ENCODE measurements around the gene PKD2. TPM values are rescaled to one million over a fixed set of nuclear protein-coding genes. Genes with fewer than 3 reads are reported as not detected.

The PKD2 gene
- total RNA-seq, 1 donor from 2014 or later: 119 TPM

DNA sequence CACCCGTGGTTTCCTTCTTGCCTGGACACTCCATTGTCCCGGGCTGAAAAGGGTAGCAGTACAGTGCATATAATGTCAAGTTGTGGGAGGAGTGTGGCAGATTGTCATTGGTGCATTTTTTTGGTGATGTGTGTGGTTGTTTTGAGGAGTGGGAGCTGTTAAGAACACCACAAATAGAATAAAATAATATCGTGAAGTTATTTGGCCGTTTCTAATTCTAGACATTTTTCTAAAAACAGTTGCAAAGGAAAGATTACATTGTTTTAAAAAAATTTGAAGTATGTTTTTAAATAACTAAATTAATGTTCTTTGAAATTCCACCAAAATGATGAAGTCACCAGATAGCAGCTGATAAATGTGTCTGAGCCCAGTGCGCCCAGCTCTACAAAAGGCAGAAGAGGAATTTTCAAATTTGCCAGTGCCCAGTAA, 1.3 kb downstream of the PKD2 start:
- H3K27ac ChIP-seq: peak overlapping the region; percentile 94 to 98

DNA sequence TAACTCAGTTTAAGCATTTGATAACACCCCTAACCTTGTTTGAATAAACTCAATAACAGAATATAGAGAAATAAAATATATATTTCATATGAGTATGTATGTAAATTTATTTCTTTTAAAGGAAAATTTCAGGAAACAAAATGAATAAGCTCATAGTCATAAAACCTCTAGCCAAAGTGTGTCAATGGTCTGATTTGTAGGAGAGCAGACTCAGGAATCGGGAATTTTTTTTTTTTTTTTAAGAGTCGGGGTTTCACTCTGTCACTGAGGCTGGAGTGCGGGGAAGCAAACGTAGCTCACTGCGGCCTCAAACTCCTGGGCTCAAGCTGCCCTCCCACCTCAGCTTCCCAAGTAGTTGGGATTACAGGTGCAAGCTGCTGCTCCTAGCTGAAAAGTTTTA, 2.4 kb downstream of the PKD2 start:
- intact Hi-C loops (cut with DNase I): loop anchor here (10.0 kb wide), 1 partner anchor 1075 kb away; the partner anchor contains the start of gene AFF1
- no peaks in the 10 kb centered on the region for H3K9me3 ChIP-seq
- H3K27ac ChIP-seq: peak overlapping the region; percentile 94 to 98
- no peaks in the 10 kb centered on the region for H3K36me3 ChIP-seq
- no peak for DNase-seq (ENCODE audit: low spot score in 2 of 2)
- H3K27me3 ChIP-seq: no peaks in the 10 kb centered on the region
- H3K4me3 ChIP-seq: peak overlapping the region; percentile 90 to 96
- TF ChIP-seq, protein P1, sequence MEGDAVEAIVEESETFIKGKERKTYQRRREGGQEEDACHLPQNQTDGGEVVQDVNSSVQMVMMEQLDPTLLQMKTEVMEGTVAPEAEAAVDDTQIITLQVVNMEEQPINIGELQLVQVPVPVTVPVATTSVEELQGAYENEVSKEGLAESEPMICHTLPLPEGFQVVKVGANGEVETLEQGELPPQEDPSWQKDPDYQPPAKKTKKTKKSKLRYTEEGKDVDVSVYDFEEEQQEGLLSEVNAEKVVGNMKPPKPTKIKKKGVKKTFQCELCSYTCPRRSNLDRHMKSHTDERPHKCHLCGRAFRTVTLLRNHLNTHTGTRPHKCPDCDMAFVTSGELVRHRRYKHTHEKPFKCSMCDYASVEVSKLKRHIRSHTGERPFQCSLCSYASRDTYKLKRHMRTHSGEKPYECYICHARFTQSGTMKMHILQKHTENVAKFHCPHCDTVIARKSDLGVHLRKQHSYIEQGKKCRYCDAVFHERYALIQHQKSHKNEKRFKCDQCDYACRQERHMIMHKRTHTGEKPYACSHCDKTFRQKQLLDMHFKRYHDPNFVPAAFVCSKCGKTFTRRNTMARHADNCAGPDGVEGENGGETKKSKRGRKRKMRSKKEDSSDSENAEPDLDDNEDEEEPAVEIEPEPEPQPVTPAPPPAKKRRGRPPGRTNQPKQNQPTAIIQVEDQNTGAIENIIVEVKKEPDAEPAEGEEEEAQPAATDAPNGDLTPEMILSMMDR (IDR thresholded peaks at IDR 0.05): no peak
- H3K4me1 ChIP-seq: peaks cover 0 to 25% of the 10 kb centered on the region in 2 donors

More for the DNA sequence above, 1.3 kb downstream of the PKD2 start:
- no peaks in the 10 kb centered on the region for H3K36me3 ChIP-seq
- peak overlapping the region; percentile 90 to 96 for H3K4me3 ChIP-seq
- TF ChIP-seq, protein P1 (IDR thresholded peaks at IDR 0.05): no peak
- H3K4me1 ChIP-seq: peaks cover 0 to 33% of the 10 kb centered on the region in 2 donors
- intact Hi-C loops (cut with DNase I): no loop called here
- no peak for DNase-seq (ENCODE audit: low spot score in 2 of 2)
- no peaks in the 10 kb centered on the region for H3K9me3 ChIP-seq
- H3K27me3 ChIP-seq: no peaks in the 10 kb centered on the region

DNA sequence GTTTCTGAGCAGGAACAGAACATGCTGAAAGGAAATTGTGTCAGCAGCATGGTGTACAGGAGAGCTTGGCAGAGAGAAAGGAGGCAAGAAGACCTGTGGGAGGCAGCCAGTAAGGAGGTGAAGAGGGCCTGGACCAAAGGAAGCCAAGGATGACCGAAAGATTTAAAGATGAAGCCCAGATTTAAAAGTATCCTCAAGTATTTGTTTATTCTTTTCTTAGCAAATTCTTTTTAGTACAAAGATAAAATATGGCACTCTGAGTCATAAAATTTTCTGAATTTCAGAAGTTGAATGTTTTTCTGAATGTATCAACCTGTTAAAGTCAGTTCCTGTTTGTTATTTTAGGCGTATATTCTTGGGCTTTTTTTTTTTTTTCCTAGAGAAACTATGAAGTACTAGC, 3.5 kb downstream of the PKD2 start:
- Histone ChIP-seq H3K27me3 (no peaks in the 10 kb centered on the region), H3K4me1 (peaks cover 0 to 23% of the 10 kb centered on the region in 2 donors), H3K4me3 (peak overlapping the region; percentile 90 to 96), H3K9me3 (no peaks in the 10 kb centered on the region), H3K27ac (peak overlapping the region; percentile 94 to 98), H3K36me3 (no peaks in the 10 kb centered on the region)
- TF ChIP-seq, protein P1 (IDR thresholded peaks at IDR 0.05): no peak
- DNase-seq (ENCODE audit: low spot score in 2 of 2): no peak
- intact Hi-C loops (cut with DNase I): loop anchor here (10.0 kb wide), 1 partner anchor 1076 kb away; the partner anchor contains the start of gene AFF1

DNA sequence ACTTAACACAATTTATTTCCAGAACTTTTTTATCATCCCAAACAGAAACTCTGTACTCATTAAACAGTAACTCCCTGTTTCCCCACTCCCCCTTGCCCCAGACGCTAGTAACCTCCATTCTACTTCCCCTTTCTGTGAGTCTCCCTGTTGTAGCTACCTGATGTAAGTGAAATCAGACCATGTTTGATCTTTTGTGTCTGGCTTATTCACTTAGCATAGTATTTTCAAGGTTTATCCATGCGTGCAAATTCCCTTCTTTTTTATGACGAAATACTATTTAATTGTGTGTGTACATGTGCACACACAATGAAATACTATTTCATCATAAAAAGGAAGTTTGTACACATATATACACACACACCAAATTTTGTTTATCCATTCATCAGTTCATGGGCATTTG, 5.2 kb downstream of the PKD2 start:
- peaks cover 4 to 35% of the 10 kb centered on the region in 2 donors for H3K4me1 ChIP-seq
- H3K27ac ChIP-seq: peak overlapping the region; percentile 94 to 98
- intact Hi-C loops (cut with DNase I): loop anchor here (10.0 kb wide), 1 partner anchor 1078 kb away; the partner anchor contains the start of gene AFF1
- no peaks in the 10 kb centered on the region for H3K27me3 ChIP-seq
- H3K4me3 ChIP-seq: peak overlapping the region; percentile 41 to 96
- H3K9me3 ChIP-seq: no peaks in the 10 kb centered on the region
- DNase-seq (ENCODE audit: low spot score in 2 of 2): no peak
- no peaks in the 10 kb centered on the region for H3K36me3 ChIP-seq
- TF ChIP-seq, protein P1 (IDR thresholded peaks at IDR 0.05): no peak

DNA sequence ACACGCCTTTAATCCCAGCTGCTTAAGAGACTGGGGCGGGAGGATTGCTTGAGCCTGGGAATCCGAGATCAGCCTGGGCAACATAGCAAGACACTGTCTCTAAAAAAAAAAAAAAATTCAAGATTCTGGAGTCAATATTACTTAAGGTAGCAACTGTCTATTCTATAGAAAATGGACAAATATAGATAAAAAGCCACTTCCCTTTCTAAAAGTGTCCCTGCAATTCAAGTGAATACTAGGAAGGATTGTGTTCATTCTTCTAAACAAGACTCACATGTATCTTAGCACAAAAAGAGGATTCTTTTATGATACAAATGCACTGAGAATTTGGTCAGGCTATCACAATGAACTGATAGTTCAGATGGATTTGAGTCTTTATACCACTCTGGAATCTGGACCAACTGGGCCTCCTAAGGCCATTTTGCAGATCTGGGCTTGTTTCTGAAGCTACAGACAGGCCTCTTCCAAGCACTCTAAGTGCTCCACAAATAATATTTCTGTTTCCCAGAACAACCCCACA, 7.0 kb downstream of the PKD2 start:
- Histone ChIP-seq H3K27ac (peak overlapping the region; percentile 94 to 98), H3K36me3 (no peaks in the 10 kb centered on the region), H3K27me3 (no peaks in the 10 kb centered on the region), H3K4me1 (peaks cover 4 to 42% of the 10 kb centered on the region in 2 donors), H3K9me3 (no peaks in the 10 kb centered on the region), H3K4me3 (peak overlapping the region in 1 of 2 donors; percentile 96)
- no peak for DNase-seq (ENCODE audit: low spot score in 2 of 2)
- intact Hi-C loops (cut with DNase I): loop anchor here (10.0 kb wide), 1 partner anchor 1080 kb away; the partner anchor contains the start of gene AFF1
- TF ChIP-seq, protein P1 (IDR thresholded peaks at IDR 0.05): no peak
